Effector CD8-positive, alpha-beta T cell (primary cell): ENCODE results near the gene PATL1.
"Not testable (repeated sequence)": the region's sequence is repeated elsewhere in the genome, so short reads cannot be mapped to it uniquely, and the experiment has no call there.

ENCODE experiments used
- DNase-seq: peaks from one replicate; lab custom pipeline; 2025; lab: John Stamatoyannopoulos, UW

PATL1 gene

DNA sequence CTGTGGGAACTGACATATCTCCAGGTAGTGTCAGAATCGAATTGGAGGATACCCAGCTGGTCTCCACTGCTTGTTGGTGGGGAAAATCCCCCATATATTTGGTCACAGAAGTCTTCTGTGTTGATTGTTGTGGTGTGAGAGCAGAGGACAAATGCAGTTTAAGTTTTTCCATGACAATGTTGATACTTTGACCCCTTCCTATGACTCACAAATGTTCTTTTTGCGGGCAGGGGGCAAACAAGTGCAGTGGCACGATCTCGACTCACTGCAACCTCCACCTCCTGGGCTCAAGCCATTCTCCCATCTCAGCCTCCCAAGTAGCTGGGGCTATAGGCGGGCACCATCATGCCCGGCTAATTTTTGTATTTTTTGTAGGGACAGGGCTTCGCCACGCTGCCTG lies 7.4 kb upstream of the PATL1 start:
- DNase-seq = no peak

DNA sequence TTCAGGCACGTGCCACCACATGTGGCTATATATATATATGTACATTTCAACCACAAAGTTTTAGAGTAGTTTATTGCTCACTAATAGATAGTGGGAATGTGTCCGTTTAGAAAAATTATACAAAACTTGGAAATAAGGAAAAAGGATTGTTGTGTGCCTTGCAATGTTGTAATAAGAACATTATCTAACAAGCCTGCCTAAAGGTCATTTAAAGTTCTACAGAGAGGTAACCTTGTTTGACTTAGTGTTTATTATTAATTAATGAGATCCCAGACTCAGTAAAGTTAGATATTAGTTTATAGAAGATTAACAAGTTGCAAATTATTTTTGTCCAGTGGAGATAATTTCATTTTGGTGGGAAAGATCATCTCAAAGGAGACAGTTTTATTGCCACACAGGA lies 5.5 kb upstream of the PATL1 start:
- no peak for DNase-seq

DNA sequence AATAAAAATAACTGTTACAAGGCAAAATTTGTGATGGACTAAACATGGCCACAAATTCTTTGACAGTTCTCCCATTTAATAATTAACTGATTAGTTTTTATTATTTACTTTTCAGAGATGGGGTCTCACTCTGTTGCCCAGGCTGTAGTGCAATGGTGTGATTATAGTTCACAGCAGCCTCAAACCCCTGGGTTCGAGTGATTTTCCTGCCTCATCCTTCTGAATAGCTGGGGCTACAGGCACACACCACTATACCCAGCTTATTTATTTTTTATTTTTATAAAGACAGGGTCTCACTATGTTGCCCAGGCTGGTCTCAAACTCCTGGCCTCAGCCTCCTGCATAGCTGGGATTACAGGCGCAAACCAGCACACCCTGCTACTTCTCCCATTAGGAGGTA lies 4.5 kb upstream of the PATL1 start:
- DNase-seq = no peak

DNA sequence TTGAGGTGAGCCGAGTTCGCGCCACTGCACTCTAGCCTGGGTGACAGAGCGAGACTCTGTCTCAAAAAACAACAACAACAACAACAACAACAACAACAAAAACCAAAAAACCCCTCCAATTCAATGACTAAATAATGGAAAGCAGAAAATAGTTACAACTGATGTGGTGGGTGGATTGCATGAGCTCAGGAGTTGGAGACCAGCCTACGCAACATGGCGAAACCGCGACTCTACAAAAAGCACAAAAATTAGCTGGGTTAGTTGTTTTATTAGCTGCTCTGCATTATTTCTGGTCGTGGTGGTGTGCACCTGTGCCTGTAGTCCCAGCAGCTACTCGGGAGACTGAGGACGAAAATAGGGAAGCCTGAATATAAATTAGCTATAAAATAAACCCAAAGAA lies 2.6 kb upstream of the PATL1 start:
- no peak for DNase-seq

DNA sequence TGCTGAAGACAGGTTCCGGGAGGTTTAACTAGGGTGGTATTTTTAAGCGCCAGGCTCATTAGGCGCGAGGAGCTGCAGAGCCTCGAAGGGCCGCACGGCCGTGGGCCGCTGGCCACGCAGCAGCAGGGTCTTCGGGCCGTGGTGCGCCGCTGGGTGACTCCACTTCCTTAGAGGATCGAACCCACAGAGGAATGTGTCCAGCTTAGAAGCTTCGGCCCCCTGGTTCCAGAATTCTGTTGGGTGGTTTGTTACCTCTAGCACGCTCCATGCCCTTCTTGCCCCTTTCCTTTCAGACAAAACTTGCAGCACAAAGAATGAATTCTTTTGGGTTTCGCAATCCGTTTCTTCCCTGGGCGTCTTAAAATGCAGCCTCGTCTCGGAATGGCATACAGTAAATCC lies 773 bp upstream of the PATL1 start:
- DNase-seq = no peak

DNA sequence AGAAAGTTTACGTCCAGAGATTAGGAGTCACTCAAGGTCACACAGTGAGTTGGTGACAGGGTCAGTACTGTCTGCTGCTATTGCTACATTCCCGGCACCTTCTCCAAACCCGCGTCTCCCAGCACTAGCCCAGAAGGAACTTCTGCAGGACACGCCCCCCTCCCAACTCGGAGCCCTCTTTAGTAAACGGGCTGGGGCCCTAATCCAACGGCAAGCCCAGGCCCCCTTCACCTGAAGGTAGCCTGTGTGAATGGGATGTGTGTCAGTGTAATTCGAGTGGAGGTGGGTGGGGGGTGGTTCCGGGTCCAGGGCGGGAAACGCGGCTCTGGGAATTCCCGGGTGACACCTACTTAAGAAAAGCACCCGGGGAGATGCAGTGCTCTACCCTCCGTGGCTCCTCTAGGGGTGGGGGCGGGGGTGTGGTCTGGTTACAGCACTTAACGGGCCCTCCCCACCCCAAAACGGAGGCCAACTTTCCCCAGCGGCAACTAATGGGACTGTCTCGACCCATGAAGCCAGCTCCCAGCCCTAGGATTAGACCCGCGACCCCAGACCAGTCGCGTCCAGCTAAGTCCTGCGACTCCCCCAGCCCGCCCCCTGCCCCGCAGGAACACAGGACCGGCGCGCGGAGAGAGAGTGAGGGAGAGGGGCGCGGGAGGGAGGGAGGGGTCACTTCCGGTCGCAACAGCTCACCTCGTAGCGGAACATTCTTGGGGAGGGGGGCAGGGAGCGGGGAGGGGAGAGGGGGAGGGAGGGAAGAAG lies 468 bp downstream of the PATL1 start:
- DNase-seq = peak; percentile 63

DNA sequence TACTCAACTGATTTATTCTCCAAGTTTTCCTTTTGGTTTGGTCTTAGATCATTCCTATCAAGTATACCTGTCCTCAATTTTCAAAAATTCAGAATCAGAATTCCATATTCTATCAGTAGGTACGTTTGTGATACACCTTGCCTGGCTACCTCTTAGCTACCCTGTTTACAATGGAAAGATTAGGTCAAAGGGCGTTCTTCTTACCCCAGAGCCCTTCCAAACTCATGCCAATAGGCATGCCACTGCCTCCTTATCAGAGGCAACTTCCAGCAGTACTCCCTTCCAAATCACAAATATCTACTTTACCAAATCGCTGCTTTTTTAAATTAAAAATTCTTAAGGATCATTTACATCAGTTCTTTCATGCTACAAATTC lies 1.0 kb downstream of the PATL1 start:
- no peak for DNase-seq

DNA sequence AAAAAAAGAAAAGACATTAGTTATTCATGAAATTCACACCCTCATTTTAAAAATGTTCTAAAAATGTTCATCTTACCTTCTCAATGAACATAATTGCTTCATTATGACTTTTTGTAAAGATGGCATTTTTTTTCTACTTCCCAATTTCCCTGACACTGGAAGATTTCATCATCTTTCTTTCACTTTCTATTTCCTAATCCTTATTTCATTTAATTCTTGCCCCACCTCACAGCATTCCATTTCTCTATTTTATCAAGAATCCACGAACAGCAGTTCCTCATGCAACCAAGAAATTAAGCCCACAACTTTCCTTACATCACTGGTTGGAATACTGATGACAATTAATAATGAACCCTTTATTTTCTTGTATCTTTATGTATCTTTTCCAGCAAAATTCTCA lies 1.9 kb downstream of the PATL1 start:
- no peak for DNase-seq

DNA sequence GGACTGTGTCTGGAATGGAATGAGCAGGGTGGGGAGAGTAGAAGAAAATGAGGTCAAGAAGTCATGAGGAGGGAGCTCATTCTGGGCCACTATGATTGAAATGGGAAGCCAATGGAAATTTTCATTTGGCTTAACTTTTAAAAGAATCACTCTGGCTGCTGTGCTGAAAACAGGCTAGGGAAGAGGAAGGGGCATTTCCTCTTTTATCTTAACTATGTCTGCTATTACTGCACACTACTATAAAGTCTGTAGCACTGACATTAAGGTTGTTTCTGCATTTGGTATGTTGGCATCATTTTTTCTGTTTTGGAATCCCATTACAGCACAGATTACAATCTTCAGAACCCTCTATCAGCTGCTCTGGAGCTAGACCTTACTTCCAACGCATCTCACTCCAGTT lies 8.2 kb downstream of the PATL1 start:
- no peak for DNase-seq

DNA sequence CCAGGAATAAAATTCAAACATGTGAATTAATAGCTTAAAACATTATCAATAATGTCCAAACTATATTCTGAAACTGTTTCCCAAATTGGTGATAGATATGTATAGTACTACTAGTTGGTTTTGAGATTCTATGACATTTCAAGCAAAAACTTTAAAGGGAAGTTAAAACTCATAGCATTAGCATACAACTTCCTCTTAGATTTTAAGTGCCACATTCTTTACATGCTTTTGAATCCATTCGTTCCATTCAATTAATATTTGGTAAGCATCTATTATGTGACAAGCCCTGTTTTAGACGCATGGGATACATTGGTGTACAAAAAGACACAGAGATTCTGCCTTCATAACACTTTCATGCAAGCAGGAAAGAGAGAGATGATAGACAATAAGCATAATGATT lies 8.9 kb downstream of the PATL1 start:
- DNase-seq = no peak

DNA sequence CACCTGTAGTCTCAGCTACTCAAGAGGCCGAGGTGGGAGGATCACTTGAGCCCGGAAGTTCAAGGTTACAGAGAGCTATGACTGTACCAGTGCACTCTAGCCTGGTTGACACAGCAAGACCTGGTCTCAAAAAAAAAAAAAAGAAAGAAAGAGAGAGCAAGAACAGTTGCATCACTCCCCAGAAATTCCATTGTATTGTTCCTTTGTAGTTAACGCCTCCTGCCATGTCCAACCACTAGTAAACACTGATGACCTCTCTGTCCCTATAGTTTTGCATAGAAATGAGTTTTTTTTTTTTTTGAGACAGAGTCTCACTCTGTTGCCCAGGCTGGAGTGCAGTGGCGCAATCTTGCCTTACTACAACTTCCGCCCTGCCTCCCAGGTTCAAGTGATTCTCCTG lies 10.8 kb downstream of the PATL1 start:
- DNase-seq = no peak

DNA sequence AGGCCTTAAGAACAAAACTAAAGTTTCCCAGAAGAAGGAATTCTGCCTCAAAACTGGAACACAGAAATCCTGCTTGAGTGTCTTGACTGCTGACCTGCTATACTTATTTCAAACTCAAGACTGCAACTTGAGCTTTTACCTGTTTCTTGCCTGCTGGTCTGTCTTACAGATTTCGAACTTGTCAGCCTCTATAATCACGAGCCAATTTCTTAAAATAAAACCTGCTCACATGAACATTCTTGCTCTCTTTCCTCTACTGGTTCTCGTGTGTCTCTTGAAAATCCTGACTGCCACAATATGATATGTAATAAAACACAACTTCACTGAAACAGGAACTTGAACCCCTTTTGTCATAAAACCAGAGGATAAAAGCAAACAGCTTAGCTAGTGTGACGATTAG lies 13.9 kb downstream of the PATL1 start:
- no peak for DNase-seq

DNA sequence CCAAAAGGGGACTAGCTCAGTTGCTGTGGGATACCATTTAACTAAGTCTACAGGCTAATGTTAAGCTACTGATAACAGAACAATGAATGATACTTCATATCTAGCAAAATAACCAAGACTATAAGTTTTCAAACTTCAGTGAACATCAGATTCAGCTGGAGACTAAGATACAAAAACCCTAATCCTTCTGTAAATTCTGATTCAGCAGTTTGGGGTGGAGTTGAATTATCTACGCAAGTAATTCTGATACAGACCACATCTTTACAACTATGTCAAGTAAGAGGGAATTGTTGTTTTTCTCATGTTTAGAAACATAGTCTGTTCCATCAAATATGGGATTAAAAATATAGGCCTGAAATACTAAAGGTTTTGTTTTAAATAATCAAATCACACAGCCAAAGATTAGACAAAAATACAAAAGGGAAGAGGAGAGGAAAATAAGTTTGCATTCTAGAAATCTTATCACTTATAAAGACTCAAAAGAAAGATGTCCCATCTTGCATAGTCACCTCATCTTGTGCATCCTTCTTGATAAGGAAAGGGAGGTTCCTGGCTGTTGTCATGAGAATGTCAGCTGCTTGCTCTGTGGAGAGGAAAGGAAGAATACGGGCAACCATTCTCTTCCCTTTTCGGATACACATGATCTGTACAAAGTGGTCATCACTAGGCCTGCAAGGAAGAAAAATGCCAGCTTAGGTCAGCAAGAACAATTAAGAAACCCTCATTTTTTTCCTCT lies 21.4 kb downstream of the PATL1 start:
- DNase-seq = no peak

DNA sequence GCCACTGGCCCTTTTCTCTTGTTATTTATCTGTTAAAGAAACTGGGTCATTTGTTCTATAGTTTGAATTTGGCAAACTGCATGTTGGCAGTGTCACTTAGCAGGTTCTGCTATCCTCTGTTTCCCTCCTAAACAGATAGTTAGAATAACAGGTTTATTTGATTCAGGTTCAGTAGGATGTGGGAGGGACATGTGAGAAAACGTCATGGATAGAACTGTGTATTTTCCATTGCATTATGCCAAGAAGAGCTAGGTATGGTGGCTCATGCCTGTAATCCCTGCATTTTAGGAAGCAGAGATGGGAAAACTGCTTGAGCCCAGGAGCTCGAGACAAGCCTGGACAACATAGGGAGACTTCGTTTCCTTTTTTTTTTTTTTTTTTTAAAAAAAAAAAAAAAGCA lies 24.3 kb downstream of the PATL1 start:
- DNase-seq = no peak

DNA sequence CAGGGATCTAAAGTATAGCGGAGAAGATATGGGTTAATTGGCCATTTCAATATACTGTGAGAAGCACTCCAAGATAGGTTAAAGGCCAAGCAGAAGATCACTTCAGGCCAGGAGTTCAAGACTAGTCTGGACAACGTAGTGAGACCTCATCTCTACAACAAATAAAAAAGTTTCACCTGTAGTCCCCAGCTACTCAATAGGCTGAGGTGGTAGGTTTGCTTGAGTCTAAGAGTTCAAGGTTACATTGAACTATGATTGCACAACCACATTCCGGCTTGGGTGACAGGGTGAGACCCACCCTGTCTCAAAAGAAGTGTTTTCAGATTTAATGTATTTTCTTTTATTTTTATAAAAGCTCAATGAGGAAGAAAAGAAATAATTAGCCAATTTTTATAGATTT lies 25.4 kb downstream of the PATL1 start:
- DNase-seq = no peak

DNA sequence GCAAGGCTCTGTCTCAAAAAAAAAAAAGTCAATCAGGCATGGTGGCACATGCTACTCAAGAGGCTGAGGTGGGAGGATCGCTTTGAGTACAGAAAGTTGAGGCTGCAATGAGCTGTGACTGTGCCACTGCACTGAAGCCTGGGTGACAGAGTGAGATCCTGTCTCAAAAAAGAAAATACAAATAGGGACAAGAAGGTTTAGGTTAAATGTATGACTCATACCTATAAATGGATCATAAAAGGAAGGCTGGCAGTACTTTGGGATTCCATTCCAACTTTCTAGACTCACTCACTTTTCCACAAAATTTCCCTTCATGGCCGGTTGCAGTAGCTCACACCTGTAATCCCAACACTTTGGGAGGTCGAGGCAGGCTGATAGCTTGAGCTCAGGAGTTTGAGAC lies 27.7 kb downstream of the PATL1 start:
- no peak for DNase-seq

DNA sequence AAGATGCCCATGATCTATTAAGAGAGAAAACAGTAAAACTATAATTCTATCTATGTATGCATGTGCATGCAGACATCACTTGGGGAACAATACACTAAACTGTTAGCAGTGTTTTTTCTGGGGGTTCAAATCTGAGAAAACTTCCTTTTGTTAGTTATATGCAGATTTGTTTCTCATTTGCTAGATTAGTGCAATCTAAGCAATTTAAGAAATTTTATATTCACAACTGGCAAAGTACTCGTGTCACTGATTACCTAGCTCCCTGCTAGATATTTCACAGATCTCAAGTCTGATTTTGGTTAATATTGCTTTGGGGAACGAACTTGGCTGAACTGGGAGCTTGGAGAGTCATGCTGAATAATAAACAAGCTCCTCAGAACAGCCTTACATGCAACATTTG lies 38.3 kb downstream of the PATL1 start:
- DNase-seq = no peak

DNA sequence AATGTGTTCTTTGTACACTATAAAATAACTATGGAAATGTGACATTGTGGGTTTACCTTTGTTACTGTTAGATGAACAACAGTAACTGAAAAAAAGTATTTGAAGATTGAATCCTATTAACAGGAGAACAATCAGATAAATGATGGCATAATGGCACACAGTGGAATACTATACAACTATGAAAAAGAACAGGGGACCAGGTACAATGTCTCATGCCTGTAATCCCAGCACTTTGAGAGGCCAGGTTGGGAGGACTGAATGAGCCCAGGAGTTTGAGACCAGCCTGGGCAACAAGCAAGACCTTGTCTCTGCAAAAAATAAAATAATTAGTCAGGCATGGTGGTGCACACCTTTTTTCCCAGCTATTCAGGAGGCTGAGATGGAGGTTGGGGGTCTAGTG lies 38.8 kb downstream of the PATL1 start:
- no peak for DNase-seq

DNA sequence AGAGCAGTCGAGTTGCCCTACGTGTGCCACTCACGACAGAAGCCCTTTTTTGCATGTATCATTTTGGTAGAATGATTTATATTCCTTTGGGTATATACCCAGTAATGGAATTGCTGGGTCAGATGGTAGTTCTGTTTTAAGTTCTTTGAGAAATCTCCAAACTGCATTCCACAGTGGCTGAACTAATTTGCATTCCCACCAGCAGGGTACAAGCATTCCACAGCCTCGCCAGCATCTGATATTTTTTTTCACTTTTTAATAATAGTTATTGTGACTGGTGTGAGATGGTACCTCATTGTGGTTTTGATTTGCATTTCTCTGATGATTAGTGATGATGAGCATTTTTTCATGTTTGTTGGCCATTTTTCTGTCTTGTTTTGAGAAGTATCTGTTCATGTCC lies 41.9 kb downstream of the PATL1 start:
- DNase-seq = not testable (repeated sequence)

DNA sequence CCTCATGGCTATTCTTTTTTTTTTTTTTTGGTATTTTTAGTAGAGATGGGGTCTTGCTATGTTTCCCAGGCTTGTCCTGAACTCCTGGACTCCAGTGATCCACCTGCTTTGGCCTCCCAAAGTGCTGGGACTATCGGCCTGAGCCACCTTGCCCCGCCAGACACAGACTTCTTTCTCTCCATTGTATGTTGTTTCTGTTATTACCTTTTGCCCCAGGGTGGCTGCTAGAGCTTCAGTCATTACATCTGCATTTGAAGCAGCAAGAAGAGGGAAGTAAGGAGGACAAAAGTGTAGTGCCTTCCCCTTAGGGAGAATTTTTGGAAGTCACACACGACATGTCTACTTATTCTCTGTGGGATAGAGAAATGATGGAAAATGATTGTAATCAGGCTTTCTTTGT lies 43.1 kb downstream of the PATL1 start:
- DNase-seq = no peak

DNA sequence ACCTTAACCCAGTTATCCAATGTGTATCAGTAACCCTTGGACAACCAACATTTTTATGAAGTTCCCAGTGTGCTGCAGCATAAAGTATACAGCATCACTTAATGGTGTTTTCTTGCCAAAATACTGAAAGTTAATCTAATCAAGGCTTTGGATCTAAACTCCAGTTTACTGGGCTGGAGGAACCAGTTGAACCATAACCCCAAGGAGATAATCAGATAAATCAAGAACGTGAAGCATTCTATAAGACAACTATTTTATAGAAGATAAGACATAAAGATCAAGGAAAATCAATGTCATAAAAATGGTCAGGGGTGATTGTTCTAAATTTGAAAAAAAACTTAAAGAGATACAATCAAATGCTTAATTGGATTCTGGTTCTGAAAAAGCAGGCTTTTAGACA lies 51.0 kb downstream of the PATL1 start:
- no peak for DNase-seq

DNA sequence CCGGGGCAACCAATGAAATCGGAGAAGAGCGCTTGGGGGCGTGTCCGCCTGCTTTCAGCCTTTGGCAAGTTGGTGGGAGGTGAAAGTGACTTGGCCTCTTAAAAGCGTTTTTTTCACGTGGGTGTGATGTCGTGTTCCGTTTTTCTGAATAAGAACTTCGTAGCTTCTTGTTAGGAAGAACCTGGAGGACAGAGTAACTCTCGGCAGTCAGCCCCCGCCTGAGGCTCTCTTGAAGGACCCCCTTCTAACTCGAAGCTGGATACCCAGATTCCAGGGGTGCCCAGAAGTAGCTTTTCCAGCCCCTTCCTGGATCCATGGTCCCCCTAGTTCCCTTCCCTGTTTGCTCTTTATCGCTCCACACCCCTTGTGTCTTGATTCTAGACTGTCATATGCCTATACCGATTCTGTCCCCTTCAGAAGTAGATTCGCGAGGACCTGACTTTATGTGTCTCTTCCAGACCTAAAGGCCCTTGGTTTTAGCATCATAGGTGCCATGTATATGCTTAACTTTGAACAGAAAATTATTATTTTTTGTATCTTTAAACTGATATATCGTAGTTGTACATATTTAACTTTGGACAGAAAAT lies 52.3 kb downstream of the PATL1 start:
- no peak for DNase-seq

DNA sequence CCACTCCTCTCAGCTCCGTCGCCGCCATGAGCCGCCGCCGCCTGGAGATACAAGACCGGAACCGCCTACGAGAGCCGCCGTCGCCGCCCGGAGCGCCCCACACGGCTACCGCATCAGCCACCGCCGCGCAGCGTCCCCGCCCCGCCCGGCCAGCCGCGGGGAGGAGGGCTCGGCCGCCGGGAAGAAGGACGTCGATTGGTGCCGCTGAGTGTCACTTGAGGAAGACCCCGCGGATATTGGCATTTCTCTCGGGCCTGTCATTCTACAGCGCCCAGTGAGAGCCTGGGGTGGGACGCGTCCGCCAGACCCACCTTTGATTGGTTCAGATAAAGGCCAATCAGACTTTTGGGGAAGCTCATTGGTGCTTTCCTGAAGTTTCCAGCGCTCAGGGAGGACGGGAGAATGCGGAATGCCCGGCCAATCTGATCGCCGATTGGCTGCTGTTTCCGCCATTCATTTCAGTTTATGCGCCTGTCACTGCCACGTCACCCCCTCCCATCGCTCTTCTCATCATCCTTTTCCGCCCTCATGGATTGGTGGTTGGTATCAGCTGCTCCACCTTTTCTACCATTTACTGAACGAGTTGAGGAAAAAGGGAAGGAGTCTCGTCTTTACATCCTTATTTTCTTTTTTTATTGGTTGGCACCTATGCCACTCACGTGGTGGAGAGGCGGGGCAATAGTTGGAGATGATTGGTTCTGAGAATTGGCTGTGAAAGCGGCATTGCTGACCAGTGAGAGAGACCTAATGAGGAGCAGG lies 53.0 kb downstream of the PATL1 start, which contains the start of gene OSBP:
OSBP (minus strand) TSS at position 138 of the 759 bp plus-strand sequence; CDS start at position 28, 110 bp downstream.
- peak; percentile 99 for DNase-seq
